OCI-LY1 (cell line): ENCODE data around the gene CXXC5.

Experiments
- H2AFZ ChIP-seq: fragments of 200-600 bp; sonication (generic), shearing (Covaris generic); 2 replicates; pipeline ENCODE4 v1.6.0; 2014; ENCODE audit warnings: antibody characterized with exemption, mild to moderate bottlenecking, low read length
- H3F3A ChIP-seq: fragments of 200-600 bp; sonication (generic), shearing (Covaris generic); 2 replicates; pipeline ENCODE4 v1.6.0; 2014; ENCODE audit warnings: mild to moderate bottlenecking, antibody characterized with exemption, low read length, moderate library complexity; ENCODE audit not compliant: insufficient read depth
- H3K27ac ChIP-seq: fragments of 200-600 bp; sonication (generic); 2 replicates; pipeline ENCODE4 v1.5.1; 2014; ENCODE audit warnings: low read length, mixed run types, mild to moderate bottlenecking, low read depth; ENCODE audit not compliant: poor library complexity, severe bottlenecking
- H3K27me3 ChIP-seq: fragments of 200-600 bp; sonication (generic); 2 replicates; pipeline ENCODE4 v1.6.0; 2014; ENCODE audit warnings: antibody characterized with exemption, mild to moderate bottlenecking, low read length, moderate library complexity; ENCODE audit not compliant: insufficient read depth
- H3K36me3 ChIP-seq: fragments of 200-600 bp; sonication (generic); 2 replicates; pipeline ENCODE4 v1.6.1; 2014; ENCODE audit warnings: mild to moderate bottlenecking, antibody characterized with exemption, low read length, moderate library complexity, mixed read lengths; ENCODE audit not compliant: insufficient read depth
- H3K4me1 ChIP-seq: fragments of 200-600 bp; sonication (generic); 2 replicates; pipeline ENCODE4 v1.5.1; 2014; ENCODE audit warnings: mild to moderate bottlenecking, low read length, moderate library complexity; ENCODE audit not compliant: insufficient read depth, severe bottlenecking
- H3K4me2 ChIP-seq: fragments of 200-600 bp; sonication (generic), shearing (Covaris generic); 2 replicates; pipeline ENCODE4 v1.6.1; 2014; ENCODE audit warnings: low read length
- H3K4me3 ChIP-seq: fragments of 200-600 bp; sonication (generic); 2 replicates; pipeline ENCODE4 v1.5.1; 2014; ENCODE audit warnings: low read length, low read depth, mild to moderate bottlenecking, mixed read lengths; ENCODE audit not compliant: poor library complexity, severe bottlenecking
- H3K79me2 ChIP-seq: fragments of 200-600 bp; shearing (Covaris generic); 2 replicates; pipeline ENCODE4 v1.6.1; 2016; ENCODE audit warnings: mixed run types, low read length, mixed read lengths; ENCODE audit not compliant: insufficient read depth
- H3K9ac ChIP-seq: fragments of 200-600 bp; sonication (generic), shearing (Covaris generic); 2 replicates; pipeline ENCODE4 v1.6.1; 2014; ENCODE audit warnings: mild to moderate bottlenecking, low read length, mixed read lengths
- H3K9me2 ChIP-seq: fragments of 200-600 bp; sonication (generic), shearing (Covaris generic); 2 replicates; pipeline ENCODE4 v1.6.1; 2014; ENCODE audit warnings: low read depth, mild to moderate bottlenecking, low read length, mixed read lengths
- H3K9me3 ChIP-seq: fragments of 200-600 bp; shearing (Covaris generic); 2 replicates; pipeline ENCODE4 v1.6.1; 2014; ENCODE audit warnings: low read length, mixed read lengths
- H4K20me1 ChIP-seq: fragments of 200-600 bp; sonication (generic), shearing (Covaris generic); 2 replicates; pipeline ENCODE4 v1.6.0; 2016; ENCODE audit warnings: mild to moderate bottlenecking, low read length; ENCODE audit not compliant: insufficient read depth
- EZH2 ChIP-seq: fragments of 200-600 bp; sonication (generic), shearing (Covaris generic); IDR thresholded peaks from 2 replicates; pipeline ENCODE4 v1.8.0; 2017; ENCODE audit warnings: borderline replicate concordance, mixed run types, mild to moderate bottlenecking, antibody characterized with exemption, low read length, moderate library complexity, mixed read lengths
- TF ChIP-seq, protein P1 (sequence below): fragments of 200-600 bp; sonication (generic), shearing (Covaris generic); IDR thresholded peaks from 2 replicates; pipeline ENCODE4 v1.5.1; 2017; ENCODE audit warnings: mild to moderate bottlenecking, antibody characterized with exemption, low read length, moderate library complexity, mixed read lengths

CXXC5 gene

DNA sequence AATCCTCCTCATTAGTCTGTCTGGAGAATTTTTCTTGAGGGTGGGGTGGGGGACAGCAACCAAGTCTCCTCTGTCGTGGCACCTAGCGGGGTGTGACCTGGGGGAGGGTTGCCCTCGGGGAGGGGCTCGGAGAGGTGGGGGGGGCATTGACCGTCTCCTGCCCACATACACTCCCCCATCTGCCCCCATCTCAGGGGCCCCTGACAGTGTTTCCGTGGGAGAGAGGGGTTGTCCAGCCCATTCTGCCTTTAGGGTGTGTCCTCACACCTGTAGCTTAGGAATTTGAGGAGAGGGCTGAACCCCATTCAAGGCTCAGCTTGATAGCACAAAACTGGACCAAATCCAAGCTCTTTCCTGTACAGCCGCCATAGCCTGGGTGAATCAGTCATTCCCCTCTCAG, 5.9 kb upstream of the CXXC5 start:
- no peak overlapping the region for H3K9ac ChIP-seq
- H3K36me3 ChIP-seq, result no peaks in the 10 kb centered on the region
- H3K4me1 ChIP-seq, result peaks cover 34% of the 10 kb centered on the region
- H2AFZ ChIP-seq, result no peak overlapping the region
- H3K27me3 ChIP-seq, result no peaks in the 10 kb centered on the region
- H3K27ac ChIP-seq, result no peak overlapping the region
- H3K4me2 ChIP-seq, result no peak overlapping the region
- no peaks in the 10 kb centered on the region for H3K9me3 ChIP-seq
- no peaks in the 10 kb centered on the region for H3F3A ChIP-seq
- no peaks in the 10 kb centered on the region for H3K9me2 ChIP-seq
- no peaks in the 10 kb centered on the region for H4K20me1 ChIP-seq
- TF ChIP-seq, protein P1, sequence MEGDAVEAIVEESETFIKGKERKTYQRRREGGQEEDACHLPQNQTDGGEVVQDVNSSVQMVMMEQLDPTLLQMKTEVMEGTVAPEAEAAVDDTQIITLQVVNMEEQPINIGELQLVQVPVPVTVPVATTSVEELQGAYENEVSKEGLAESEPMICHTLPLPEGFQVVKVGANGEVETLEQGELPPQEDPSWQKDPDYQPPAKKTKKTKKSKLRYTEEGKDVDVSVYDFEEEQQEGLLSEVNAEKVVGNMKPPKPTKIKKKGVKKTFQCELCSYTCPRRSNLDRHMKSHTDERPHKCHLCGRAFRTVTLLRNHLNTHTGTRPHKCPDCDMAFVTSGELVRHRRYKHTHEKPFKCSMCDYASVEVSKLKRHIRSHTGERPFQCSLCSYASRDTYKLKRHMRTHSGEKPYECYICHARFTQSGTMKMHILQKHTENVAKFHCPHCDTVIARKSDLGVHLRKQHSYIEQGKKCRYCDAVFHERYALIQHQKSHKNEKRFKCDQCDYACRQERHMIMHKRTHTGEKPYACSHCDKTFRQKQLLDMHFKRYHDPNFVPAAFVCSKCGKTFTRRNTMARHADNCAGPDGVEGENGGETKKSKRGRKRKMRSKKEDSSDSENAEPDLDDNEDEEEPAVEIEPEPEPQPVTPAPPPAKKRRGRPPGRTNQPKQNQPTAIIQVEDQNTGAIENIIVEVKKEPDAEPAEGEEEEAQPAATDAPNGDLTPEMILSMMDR, result no peak
- TF ChIP-seq EZH2, result no peak
- H3K79me2 ChIP-seq, result no peaks in the 10 kb centered on the region
- H3K4me3 ChIP-seq, result no peak overlapping the region

DNA sequence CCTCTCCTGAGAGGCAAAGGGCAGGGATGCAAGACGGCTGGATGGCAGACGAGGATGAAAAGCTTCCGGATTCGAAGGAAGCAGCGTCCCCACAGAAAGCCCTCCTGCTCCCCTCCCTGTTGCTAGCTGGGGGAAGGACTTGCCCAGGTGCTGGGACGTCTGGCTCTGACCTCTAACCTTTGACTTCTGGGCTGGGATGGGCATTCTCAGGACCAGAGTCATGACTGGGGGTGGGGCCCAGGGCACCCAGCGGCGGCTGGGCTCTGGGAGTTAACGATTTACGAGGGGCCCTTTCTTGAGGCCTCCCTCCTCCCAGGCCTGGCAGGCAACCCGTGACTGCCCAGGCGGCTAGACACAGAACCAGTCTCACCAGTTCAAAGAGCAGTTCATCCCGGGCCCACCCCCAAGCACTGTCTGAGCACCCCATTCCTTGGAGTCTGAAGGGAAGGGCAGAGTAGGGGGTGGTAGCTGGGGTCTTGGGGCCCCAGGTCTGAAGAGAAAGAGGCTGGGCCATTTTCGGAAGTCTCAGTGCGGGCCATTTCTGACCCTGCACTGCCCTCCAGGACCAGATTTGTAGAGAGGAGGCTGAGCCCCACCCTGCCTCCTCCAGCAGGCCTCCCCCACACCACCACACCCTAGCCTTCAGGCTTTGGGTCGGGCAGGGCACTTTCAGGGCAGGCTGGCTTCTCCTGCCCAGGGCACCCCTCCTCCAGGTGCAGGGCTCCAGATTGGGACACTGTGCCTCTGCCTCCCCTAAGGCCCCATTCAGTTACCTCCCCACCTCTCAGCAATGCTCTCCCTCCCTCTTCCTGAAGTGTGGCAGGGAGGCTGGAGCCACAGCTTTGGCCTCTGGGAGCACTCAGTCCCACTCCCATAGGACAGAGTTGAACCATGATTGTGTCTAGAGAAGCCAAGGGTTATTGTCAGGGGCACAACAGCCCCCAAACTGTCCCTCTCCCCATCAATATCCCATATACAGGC, 5.0 kb upstream of the CXXC5 start:
- no peak overlapping the region for H3K27ac ChIP-seq
- TF ChIP-seq EZH2, result no peak
- TF ChIP-seq, protein P1, result no peak
- H3K4me2 ChIP-seq, result no peak overlapping the region
- peaks cover 33% of the 10 kb centered on the region for H3K4me1 ChIP-seq
- H3K9me3 ChIP-seq, result no peaks in the 10 kb centered on the region
- H3K79me2 ChIP-seq, result no peaks in the 10 kb centered on the region
- H3K9me2 ChIP-seq, result no peaks in the 10 kb centered on the region
- no peaks in the 10 kb centered on the region for H3K36me3 ChIP-seq
- H3K4me3 ChIP-seq, result no peak overlapping the region
- H4K20me1 ChIP-seq, result no peaks in the 10 kb centered on the region
- no peak overlapping the region for H2AFZ ChIP-seq
- H3F3A ChIP-seq, result no peaks in the 10 kb centered on the region
- H3K9ac ChIP-seq, result no peak overlapping the region
- H3K27me3 ChIP-seq, result no peaks in the 10 kb centered on the region

DNA sequence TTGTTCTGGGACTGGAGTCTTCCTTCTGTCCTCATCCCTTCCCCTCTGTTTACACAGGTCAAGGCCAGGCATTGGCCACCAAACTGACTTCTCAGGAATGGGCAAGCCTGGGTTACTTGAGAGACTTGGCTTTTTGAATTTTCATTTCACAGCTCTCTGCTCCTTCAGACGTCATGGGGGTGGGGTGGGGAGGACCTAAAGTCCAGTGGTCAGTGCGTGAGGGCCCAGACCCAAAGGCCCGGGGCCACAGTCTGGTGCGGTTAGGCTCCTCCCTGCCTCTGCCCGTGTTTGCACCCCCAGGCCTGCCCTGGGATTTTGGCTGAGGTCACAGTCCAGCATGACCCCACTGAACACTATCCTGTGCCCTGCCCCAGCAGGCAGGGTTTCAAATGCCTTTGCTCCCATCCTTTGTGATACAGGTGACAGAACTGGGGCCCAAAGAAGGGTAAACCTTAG, 4.1 kb upstream of the CXXC5 start:
- TF ChIP-seq, protein P1, result no peak
- no peak for TF ChIP-seq EZH2
- Histone ChIP-seq H3K79me2 (0 out of 2 replicates have a peak, but pooled peaks cover under 1% of the 10 kb centered on the region), H3K9me3 (no peaks in the 10 kb centered on the region), H4K20me1 (no peaks in the 10 kb centered on the region), H3F3A (no peaks in the 10 kb centered on the region), H2AFZ (no peak overlapping the region), H3K9me2 (no peaks in the 10 kb centered on the region), H3K27ac (no peak overlapping the region), H3K36me3 (no peaks in the 10 kb centered on the region), H3K4me2 (no peak overlapping the region), H3K4me3 (no peak overlapping the region), H3K4me1 (peaks cover 24% of the 10 kb centered on the region), H3K27me3 (no peaks in the 10 kb centered on the region), H3K9ac (no peak overlapping the region)
